Forelimb muscle (tissue), 1 donor: Measurements from ENCODE around the gene MYORG. TPM values are rescaled to one million over a fixed set of nuclear protein-coding genes. Genes with fewer than 3 reads are reported as not detected.
A peak's percentile ranks its signal among the peaks of the same experiment; 100 is the strongest.

Experiments
- DNase-seq: peaks from one replicate; pipeline ENCODE4 v3.0.0-alpha.2; 2013; ENCODE audit warnings: low read depth
- polyA plus RNA-seq: library from polyadenylated mRNA; unstranded; fragments of 120-200 nt; gene quantifications from one replicate; pipeline ENCODE4 v1.2.1, GENCODE V29; 2013; ENCODE audit not compliant: insufficient read length

Gene MYORG
- polyA plus RNA-seq, 1 donor, result 16.3 TPM

DNA sequence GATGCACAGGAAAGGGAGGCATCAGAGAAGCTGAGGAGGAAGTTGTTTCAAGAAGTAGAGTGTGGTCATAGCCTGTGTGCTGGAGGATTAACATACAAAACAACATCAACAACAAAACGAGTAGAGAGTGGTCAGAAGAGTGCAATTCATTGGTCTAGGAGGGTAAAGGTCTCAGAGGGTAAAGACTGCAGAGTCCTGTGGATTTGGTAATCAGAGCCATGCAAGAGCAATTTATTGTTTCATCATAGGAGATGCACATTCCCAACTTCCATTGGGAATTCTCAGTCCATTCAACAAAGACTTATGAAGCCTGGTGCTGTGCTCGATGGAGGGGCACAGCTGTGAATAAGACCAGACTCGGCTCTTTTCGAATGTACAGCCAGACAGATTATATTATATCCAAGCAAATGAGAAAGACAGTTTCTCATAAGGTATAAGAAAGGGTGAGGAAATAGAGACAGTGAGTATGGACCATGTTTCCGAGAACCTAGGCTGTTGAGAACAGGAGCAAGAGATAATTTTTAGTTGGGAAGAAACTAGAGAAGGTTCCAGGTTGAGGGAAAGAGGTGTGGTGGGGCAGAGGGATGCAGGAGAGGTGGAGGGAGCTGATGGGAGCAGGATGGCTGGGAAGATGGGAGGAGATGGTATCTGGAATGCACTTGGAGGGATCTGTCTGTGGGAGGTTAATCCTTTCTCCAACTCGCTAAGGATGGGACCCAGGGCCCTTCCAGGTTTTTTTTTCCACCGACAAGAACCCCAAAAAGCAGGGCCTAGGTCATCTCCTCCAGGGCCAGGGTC is 7.9 kb upstream of the MYORG start:
- DNase-seq, result no peak

DNA sequence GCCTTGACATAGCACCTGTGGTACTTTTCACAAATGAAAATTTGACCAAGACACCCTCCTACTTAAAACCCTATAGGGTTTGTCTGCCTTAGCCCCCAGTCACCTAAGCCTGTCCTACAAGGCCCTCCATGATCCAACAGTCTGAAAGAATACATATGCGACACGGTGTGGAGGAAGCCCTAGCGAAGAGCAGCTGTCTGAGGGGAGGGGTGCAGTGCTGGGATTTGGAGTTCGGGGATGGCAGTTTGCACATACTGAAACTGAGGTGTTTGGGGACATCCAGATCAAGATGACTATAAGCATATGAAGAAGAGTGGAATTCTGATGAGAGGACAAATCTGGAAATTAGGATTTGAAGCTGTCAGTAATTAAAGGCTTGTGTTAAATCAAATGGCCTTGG is 7.2 kb upstream of the MYORG start:
- no peak for DNase-seq

DNA sequence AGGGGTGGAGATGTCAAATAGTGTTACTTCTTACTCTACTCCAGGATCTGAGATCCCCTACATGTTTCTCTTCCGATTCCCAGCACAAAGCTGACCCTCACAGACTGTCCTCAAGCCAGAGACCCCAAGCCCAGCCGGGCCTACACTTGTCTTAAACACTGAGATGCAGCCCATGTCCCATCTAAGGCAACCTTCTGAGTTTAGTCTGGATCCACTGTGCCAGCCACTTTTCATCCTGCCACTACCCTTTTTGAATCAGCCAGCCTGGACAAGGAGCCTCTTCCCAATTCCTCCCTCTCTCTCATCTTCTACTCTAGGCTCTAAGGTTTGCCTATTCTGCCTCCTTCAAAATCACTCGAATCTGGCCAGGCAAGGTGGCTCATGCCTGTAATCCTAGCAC is 6.2 kb upstream of the MYORG start:
- no peak for DNase-seq

DNA sequence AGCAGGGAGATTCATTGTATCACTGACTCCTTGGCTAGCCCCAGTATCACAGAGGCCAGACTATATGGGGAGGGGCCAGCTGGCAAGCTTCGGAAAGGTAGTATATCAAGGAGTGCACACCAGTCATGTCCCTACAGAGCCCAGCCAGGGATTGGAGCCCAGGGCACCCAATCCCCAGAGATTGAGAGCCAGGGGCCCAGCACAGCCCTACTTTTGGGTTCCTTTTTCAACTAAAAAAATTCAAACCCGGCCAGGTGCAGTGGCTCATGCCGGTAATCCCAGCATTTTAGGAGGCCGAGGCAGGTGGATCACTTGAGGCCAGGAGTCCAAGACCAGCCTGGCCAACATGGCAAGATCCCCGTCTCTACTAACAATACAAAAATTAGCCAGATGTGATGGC is 5.4 kb upstream of the MYORG start:
- DNase-seq, result no peak

DNA sequence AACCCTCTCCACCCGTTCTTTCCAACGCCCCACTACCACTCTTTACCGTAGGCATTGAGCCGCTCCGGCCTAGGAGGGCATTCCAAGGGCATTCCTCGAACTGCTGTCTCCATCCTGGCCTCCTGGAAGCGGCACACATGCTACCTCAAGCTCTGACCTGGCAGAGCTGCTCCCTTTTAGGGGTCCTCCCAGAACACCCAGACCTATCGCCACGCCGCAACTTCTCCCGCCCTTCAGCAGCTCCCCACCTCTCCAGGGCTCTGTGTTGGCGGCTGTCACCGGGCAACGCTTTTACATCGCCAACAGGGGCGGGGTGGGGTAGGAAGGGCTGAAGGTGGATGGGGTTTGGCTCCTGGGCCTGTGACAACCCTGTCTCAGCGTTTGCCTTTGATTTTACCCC is 4.6 kb upstream of the MYORG start:
- no peak for DNase-seq

DNA sequence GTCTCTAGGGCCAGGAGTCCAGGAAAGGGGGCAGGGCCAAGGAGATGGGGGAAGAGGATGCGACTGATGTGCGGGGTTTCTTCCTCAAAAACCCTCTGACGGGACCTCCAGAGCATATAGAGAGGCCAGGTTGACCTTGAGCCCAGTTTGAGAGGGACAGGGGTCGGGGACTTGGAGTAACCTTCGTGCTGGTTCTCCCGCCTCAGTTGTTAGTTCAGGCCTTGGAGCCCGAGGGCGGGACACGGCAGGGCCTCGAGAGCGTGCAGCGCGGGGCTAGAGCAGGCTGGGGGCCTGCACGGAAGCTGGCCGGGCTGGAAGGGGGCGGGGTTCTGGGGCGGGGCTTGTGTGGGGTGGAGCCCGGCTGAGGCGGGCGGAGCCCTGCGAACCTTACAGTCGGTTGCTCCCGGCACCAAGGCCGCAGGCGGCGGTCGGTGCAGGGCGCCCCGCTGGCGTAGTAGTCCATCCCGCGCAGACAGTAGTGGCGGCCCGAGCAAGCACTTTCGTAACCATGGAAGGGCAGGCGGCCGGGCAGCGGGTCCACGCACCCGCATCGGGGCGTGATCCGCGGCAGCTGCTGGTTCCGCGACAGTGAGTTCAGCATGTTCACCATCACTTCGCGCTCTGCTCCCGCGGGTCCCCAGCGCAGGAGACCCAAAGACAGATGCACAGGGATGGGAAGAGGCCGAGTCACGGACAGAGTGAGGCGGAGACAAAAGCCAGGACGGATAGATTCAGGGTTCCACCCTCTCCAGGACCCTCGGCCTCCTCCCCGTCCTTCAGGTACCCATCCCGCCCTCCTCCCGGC is 4.0 kb upstream of the MYORG start:
- DNase-seq, result no peak

DNA sequence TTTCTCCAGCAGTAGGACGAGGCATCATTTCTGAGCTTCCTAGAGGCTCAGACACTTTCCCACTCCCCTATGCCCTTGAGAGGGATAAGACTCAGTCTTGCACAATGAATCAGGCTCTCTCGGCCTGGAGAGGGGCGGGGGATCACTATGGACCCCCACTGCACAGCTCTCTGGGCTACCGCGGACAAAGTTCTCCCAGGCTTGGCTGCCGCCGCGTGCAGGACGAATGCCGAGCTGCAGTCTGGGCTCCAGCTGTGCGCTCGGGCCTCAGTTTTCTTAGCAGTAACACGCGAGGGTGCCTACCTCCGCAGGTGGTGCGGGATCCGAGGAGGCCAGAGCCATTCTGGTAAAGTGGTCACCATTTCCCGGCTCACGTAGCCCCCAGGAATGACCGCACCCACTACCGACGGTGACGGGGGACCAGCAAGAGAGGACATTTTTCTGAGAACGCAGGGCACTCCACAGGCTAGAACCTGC is 3.4 kb upstream of the MYORG start:
- no peak for DNase-seq

DNA sequence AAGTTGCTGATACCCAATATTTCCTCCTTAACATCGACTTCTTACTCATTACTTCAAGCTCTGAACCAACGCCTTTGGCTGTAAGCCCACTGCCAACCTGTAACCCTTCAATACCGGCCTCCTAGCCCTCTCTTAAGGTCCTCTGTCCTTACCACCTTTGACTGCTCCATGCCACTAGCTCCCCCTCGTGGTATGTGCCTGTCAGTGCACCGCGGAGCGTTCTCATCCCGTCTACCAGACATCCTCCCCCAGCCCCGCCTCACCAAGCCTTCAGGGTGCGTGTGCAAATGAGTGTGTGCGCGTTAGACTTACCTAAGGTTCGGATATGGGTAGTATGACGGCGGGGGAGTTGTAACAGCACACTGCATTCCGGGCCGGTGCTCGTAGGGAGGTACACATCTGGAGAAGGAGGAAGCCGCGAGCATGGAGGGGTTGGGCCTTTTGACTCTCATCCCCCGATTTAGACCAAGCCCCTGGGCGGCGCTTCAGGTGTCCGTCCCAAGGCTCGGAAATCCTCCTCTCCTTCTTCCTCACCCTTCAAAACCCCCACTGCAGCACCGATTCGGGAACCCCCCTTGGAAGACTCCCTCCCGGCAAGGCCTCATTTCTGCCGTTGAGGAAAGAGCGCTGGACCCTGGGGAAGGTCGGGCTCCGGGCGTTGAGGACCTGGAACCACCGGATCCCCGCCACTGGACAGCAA is 2.8 kb upstream of the MYORG start:
- peak; percentile 65 for DNase-seq

DNA sequence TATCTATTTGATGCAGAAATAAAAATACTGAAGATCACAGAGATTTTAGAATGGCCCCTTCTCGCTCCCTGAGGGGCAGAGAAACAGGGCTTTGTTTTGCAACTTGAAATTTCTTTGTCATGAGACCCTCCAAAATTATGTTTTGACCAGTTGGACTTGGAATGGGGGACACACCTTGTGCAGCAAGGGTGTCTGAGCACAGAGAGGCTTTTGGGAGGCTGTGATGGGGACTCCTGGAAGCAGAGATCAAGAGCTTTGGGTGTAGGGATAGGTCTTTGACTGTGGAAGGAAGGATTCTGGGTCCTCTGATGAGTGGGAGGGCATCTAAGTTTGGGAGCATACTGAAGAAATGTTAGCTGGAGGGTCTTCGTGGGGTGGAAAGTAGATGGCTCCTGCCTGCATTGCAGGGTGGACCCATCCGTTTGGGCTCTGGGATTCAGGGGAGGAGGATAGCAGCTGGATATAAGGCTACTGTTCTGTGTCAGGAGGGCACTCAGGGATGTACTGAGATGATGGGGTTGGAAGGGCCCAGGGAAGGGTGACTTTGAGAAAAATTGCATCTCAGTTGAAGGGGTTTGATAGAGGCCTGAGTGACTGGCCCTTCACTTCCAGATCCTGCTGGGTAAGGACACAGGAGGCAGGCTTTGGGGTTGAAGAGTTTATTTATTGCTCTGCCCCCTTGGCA is 1.8 kb upstream of the MYORG start:
- no peak for DNase-seq

DNA sequence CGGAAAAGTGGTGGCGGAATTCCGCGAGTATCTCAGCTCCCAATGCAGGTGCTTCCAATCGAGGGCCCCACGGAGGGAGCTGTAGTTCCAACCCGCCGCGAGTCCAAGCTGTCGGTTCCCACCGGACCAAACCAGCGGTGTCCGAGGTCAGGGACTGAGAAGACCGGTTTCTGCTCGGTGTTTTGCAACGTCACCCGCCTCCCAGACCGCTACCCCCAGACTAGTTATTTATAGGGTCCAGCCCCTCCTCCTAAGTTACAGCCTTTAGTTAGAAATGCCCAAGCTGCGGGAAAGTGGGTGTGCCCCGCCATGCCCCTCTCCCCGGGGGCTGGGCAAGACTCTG is 677 bp upstream of the MYORG start:
- DNase-seq, result no peak

DNA sequence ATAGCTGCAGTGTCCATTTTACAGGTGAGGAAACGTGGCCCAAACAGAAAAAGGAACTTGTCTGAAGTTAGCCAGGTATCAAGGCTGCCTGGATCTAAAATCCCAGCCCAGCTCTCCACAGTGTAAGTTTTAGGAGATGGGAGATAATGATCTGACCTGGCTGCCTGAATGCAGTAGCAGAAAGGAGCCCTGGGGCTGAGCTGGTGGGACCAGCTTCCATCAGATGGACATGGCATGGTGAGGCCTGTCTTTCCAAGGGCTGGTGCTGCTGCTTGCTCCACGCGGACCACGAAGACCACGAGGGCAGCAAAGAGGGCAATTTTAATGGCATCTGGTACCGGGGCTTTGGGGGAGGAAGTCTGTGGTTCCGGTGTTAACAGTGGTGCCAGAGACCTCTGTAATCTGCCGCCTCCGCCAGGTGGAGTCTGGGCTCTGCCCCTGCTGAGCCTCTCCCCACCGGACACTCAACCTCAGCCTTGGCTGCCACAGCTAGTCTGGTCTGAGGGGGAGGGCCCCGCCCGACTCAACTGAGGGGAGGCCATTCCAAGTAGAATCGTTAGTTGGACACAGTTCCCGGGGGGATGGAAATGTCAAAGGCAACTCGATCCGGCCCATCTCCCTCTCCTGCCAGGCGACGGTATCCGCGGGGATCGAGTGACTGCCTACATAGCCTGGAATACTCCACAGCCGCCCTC is 650 bp downstream of the MYORG start:
- DNase-seq, result no peak

DNA sequence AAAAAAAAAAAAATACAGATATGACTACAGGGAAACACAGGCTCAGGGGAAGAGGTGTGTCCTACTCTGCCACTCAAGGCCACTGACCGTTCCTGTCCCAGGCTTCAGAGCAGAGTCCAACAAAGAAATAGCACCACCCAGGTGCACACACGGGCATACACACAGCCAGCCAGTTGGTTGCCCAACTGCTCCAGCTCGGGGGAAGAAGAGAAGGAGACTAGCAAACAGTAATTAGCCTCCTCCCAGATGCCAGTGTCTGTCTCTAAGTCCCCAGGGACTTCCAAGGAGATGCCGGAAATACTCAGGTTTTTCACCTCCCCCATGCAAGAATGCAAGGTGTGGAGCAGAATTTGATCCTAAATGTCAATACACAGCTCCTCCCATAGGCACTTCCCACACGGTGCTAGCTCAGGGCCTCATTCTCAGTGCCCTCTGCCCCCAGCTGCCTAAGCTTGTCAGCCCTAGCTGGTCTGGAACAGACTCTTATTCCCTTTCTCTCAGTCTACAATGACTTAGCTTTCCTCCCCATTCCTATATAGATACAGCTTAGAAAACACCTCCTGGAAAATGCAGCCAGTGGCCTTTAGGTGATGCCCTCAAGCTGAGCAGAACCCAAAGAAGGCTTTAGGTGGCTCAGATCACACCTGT is 1.7 kb downstream of the MYORG start:
- DNase-seq, result no peak

DNA sequence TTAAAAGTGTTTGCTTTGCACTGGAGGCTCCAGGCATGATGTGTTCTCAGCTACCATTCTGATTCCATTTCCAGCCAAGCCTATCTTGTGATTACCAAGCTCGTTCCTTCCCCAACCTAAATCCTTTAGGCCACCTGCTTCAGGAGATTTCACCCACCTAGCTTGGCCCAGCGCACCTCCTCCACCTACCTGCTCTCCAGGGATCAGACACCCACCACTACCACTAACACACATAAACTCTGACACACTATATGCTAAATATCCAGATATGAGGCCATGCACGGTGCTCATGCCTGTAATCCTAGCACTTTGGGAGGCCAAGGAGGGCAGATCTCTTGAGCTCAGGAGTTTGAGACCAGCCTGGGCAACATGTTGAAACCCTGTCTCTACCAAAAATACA is 2.4 kb downstream of the MYORG start:
- no peak for DNase-seq

DNA sequence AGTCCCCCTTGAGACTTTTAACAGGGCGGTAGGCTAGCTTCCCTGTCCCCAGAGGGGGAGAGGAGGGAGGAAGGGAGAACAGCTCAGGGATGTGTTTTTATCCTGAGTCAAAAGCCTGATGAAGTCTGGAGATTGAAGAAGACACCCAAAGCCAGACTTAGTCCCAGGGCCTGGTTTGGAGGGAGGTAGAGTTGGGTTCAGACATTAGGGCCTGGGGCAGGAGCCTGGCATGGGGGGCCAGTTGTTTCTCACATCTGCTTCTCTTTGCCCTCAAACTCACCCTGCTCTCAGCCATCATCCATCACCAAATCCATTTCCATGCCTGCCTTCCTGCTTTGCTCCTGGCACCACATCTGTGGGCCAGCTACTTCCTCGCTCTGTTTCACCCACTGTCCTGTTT is 2.9 kb downstream of the MYORG start:
- no peak for DNase-seq

DNA sequence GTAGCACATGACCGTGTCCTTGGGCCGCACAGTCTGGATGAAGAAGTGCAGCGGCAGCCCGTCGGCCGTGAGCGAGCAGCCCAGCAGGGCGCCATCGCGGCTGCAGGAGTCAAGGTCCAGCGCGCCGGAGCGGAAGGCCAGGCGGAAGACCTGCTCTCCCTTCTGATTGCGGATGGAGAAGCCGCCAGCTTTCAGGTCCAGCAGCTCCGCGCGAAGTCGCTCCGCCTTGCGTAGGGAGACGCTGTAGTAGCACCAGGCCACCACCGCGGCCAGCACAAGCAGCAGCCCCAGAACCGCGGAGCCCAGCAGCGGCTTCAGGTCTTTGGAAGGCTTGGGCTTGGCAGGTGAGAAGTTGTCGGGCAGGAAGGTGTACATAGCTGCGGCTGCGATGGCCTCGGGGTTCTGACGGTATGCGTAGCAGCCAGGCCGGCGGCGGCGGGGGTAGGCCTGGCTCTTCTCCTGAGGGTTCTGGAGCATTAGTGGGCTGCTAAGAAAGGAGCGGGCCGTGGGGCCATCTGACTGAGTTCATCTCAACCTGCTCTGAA is 4.2 kb downstream of the MYORG start:
- no peak for DNase-seq

DNA sequence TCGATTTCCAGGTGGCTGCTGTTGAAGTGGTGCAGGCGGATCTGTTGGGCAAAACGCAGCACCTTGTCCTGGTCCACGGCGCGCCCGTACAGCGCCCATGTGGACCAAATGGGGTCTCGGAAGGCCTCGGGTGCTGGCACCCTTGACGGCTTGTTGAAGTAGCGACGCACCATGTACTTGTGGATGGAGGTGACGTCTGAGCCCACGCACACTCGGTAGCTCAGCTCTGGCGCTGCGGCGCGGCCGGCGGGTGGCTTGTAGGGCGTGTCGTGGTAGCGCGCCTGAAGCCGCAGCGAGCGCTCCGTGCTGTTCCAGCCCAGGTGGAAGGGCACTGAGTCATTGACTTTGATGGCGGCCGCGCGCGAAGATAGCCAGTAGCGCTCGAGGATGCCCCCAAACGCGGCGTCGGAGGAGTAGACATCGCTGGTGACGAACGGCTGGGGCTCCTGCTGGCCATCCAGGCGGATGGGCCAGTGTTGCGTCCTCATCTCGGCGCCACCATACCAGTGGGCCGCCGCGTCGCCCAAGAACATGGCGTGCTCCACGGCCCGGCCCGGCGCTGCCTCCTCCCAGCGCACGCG is 4.7 kb downstream of the MYORG start:
- DNase-seq, result no peak

DNA sequence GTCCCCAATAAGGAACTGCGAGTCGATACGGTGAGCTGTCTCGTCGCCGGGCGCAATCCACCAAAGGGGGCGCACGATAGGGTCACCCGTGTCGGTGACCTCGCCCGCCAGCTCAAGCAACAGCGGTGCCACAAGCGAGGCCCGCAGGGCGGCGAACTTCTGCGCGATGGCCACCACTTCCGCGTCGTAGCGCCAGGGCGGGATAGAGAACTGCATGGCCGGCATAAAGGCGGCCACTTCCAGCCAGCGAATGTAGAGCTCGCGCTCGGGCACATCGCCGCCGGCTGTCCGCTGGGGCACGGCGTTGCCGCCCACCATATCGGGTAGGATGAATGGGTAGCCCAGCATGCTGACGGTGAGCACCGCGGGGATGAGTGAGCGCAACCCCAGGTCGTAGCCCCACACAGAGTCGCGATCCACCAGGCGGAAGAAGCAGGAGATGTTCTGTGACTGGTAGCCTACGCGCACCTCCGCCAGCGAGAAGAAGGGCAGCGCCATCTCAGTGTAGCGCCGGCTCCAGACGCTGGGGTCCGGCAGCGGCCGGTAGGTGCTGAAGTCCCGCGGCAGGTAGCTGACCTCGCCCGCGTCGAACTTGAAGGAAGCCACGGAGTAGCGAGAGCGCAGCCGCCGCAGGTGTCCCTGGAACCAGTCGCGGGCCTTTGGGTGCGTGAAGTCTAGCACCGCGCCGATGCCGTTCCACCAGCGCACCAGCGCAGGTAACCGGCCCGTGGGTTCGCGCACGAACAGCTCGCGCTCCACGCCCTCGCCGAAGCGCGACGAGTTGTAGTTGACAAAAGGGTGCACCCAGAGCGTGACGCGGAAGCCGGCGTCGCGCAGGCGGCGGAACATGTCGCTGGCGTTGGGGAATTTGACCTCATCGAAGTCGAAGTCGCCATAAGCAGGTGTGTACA is 5.5 kb downstream of the MYORG start:
- no peak for DNase-seq

DNA sequence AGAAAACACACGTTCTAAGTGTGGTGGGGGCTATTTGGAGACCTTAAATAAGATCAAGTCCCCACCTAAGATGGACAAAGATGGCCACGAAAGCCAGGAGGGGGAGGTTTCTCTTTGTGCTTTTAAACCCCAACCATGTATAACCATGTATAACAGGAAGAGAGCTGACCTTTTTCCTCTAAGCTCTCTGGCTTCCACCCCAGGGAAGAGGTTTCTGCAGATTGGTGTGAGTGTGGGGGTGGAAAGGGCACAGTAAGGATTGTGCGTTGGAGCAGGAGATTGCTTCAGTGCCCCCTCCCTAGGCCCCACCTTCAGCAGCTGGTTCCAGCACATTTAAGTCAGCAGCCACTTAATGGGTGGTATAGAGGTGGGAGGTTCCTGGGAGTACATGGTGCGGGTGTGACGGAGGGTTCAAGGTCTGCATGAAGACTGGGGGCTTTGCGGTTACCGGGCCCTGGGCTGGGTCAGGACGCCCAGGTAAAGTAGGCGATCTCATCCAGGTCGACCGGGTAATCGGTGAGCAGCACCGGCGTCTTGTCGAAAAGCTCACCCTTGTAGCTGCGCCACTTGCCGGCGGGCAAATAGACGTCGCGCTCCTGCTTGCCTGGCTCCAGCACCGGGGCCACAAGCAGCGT is 6.2 kb downstream of the MYORG start:
- DNase-seq, result no peak

DNA sequence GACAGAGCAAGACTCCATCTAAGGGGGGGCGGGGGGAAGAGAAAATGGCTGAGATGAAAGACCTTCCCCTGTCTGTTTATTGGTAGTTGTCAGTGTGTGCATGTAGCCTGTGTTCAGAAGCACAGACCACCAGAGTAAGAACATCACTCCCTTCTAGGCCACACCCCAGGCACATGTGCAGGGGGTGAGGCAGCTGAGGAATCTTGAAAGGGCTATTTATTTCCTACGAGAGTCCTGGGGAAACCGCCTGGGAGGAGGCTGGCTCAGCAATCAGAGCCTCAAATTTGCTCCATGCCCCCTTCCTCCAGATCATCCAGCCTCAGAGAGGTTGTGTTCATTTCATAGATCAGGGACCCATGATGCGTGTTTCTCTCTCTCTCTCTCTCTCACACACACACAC is 7.1 kb downstream of the MYORG start:
- DNase-seq, result no peak
